CD4-positive, alpha-beta T cell treated with Interferon alpha-2 for 1 hour (primary cell): Measurements from ENCODE around the gene ZNF488.

Experiments used
- DNase-seq, 2 donors: peaks; one replicate each; pipeline ENCODE4 v3.0.0-alpha.2; 2020 to 2022

The ZNF488 gene

DNA sequence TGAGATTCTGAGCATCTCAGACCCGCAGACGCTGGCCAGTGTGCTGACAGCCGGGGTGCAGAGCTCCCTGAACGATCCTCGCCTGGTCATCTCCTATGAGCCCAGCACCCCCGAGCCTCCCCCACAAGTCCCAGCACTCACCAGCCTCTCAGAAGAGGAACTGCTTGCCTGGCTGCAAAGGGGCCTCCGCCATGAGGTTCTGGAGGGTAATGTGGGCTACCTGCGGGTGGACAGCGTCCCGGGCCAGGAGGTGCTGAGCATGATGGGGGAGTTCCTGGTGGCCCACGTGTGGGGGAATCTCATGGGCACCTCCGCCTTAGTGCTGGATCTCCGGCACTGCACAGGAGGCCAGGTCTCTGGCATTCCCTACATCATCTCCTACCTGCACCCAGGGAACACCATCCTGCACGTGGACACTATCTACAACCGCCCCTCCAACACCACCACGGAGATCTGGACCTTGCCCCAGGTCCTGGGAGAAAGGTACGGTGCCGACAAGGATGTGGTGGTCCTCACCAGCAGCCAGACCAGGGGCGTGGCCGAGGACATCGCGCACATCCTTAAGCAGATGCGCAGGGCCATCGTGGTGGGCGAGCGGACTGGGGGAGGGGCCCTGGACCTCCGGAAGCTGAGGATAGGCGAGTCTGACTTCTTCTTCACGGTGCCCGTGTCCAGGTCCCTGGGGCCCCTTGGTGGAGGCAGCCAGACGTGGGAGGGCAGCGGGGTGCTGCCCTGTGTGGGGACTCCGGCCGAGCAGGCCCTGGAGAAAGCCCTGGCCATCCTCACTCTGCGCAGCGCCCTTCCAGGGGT is 35.2 kb downstream of the ZNF488 start:
- no peak for DNase-seq

DNA sequence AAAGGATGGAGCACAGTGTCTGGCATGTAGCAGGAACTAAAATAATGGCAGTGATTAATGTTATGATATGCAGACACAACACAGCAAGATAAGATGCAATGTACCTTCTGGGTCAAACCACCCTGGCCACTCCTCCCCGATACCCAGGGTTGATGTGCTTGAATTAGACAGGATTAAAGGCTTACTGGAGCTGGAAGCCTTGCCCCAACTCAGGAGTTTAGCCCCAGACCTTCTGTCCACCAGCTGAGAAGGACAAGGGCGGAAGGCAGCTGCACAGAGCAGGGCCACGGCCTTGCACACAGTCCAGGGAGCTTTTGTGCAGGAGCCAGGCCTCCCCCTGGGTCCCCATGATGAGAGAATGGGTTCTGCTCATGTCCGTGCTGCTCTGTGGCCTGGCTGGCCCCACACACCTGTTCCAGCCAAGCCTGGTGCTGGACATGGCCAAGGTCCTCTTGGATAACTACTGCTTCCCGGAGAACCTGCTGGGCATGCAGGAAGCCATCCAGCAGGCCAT is 35.9 kb downstream of the ZNF488 start, which contains the start of gene RBP3:
Gene RBP3 (plus strand): TSS at position 226 of the 514 bp plus-strand sequence. CDS start 122 bp downstream, at position 348.
- DNase-seq: no peak

DNA sequence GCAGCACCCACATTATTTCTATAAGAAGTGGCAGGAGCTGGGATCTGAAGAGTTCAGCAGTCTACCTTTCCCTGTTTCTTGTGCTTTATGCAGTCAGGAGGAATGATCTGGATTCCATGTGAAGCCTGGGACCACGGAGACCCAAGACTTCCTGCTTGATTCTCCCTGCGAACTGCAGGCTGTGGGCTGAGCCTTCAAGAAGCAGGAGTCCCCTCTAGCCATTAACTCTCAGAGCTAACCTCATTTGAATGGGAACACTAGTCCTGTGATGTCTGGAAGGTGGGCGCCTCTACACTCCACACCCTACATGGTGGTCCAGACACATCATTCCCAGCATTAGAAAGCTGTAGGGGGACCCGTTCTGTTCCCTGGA is 36.8 kb downstream of the ZNF488 start:
- no peak for DNase-seq

DNA sequence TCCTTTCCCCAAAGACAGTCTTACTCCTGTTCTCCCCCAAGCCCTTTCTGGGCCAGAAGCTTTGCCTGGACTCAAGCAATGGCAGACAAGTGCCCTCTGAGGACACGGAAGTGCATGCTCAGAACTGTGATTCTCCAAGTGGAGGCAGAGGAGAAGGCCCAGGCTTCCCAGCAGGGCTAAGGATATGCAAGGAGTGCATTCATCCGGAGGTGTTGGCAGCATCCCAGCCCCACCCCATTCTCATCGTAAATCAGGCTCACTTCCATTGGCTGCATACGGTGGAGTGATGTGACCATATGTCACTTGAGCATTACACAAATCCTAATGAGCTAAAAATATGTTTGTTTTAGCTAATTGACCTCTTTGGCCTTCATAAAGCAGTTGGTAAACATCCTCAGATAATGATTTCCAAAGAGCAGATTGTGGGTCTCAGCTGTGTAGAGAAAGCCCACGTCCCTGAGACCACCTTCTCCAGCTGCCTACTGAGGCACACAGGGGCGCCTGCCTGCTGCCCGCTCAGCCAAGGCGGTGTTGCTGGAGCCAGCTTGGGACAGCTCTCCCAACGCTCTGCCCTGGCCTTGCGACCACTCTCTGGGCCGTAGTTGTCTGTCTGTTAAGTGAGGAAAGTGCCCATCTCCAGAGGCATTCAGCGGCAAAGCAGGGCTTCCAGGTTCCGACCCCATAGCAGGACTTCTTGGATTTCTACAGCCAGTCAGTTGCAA is 37.4 kb downstream of the ZNF488 start:
- DNase-seq: no peak

DNA sequence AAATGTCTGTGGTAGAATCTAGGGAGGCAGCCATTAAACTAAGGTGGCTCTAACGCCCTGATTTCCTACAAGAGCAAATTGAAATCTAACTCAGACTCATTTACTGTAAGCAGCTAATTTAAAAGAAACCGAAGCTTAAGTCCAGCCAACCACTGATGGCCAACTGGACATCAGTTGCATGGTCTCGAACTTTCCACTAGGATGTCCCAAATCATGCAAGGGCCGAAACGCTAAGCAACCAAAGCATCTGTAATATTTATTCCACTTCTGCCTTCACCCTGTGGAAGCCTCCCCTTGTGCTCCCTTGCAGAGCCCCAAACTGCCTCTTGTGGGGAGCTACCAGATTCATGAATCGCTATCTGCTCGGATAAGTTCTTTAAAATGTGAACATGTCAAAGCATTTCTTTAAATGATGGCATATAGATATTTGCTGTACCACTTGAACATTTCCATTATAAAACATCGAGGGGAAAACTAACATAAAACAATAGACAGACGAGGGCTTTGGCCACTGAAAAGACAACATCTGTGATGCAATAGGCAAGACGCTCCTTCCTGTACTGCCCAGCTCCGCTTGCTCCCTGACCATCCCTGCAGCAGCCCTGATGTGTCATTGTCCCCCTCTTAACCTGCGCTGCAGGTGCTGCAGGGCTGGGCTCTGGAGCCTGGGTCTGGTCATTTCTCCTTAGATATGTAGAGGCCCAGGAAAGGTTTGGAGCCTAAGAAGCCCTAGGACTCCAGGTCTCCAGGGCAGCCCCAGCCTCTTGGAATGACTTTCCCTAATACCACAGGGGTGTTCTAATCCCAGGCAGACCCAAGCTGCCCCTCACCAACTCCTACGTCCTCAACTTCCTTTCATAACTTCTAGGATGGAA is 38.9 kb downstream of the ZNF488 start:
- no peak for DNase-seq

DNA sequence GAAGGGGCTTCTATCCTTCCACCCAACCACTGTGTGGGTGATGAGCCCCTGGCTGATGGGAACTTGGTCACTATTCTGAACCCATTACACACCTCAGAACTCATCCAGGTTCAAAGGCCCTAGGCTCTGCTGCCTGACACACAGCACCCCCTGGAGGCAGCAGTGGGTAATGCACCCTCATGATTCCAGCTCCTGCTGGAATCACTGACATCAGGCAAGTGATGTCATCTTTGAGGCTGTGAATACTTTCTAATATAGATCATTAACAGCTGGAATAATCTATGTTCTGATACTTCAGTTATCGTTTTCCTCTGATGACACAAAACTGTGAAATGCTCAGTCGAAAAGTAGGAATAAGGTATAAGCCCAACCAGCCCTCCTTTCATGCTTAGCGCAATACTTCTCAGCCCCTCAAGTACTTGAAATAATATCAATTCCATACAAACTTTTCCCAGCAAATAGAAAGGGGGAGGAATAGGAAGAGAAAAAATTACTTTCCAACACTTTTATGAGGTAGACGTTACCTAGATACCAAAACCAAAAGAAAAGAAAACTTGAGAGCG is 43.4 kb downstream of the ZNF488 start:
- peak; percentile 45 to 66 for DNase-seq

DNA sequence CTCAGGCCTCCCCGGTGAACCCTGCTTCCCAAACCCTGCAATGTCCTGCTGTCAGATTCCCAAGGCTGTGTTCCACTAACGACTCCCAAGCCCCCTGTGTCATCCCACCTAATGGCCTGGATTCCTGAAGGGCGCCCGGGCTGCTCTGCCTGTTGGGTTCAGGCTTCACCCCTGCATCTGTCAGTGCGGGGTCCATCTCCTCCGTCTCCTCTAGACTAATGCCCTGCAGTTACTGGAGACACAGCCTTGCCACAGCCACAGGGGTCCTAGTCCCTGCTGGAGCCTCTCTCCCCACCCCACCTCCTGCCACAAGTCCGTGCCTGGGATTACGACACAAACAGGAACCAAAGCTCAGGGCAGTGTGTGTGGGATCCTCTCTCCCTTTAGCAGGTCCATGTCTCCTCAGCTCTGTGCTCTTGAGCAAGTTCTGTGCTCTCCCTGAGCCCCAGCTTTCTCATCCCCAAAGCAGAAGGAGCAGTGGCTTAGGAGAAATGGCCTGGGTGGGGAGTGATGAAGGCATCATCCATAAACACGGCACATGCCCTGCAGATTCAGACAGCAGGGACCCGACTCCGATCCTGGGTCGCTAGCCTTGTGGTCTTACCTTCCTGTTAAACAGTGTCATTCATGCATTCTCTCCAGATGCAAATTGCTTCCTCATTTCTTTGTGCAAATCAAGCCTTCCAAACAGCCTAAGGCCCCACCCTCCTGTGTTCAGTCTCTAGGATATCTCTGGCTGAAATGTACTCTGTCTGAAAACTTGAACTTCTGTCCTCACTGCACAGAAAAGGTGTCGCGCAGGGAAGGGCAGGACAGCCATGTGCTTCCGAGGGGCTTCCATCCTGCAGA is 44.1 kb downstream of the ZNF488 start:
- DNase-seq: no peak

DNA sequence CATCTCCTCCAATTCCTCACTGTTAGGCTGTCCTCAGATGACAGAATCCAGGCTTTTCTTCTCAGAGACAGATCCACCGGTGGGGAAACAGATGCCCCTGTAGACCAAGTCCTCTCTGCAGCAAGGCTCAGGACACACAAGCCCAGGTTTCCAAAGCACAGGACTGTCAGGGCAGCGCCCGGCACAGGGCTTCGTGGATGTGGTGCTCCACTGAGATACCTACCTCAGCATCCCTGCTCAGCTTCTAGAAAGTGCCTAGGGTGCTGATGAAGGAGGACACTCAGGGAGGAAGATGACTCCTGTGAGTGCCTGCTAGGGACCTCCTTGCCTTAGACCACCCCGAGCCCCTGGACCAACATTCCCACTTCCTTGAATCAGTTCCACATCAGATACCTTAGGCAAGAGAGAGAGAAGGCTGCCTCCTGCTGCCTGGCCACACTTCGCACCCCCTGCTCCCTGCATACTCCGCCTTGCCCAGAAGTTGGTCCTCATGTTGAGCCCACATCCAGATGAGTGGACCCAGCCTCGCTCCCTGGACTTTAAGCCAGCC is 44.8 kb downstream of the ZNF488 start:
- DNase-seq: no peak

DNA sequence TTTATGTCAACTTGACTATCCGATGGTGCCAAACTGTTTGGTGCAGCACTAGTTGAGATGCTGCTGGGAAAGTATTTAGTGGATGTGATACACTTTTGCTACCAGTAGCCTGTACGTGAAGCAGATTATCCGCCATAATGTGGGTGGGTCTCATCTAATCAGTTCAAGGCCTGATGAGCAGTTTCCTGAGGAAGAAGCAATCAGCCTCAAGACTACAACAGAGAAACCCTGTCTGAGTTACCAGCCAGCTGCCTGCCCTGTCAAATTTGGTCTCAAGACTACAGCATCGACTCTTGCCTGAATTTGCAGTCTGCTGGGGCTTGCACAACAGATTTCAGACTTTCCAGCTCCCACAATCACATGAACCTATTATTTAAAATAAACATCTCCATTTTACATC is 46.8 kb downstream of the ZNF488 start:
- DNase-seq: no peak

DNA sequence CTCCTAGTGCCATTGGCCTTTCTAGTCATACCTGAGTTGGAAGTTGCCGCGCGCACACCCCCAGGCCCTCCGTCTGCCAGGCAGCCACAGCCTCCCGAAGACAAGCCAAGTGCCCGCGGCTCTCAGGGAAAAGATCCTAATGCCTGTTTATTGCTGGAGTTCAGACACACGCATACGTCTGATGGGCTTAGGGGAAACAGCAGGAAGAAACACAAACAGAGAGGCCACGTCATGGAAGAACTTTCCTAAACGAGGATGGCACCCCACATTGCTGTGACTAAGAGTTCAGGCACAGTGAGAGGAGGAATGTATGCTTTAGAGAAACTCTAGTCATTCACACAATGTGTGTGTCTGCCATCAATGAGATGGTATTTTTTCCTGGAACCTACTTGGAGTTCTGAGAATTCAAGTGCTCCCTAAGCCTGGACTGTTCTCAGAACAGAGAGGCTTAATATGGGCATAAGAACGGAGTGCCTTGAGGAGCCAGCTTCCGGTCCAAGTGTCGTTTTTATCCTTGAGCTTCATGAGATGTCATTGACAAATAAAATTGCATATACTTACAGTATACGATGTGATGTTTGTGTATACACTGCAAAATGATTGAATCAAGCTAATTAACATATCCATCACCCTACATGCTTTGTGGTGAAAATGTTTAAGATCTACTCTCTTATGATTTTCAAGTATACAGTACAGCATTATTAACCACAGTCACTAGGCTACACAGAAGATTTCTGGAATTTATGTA is 47.5 kb downstream of the ZNF488 start:
- DNase-seq: no peak

DNA sequence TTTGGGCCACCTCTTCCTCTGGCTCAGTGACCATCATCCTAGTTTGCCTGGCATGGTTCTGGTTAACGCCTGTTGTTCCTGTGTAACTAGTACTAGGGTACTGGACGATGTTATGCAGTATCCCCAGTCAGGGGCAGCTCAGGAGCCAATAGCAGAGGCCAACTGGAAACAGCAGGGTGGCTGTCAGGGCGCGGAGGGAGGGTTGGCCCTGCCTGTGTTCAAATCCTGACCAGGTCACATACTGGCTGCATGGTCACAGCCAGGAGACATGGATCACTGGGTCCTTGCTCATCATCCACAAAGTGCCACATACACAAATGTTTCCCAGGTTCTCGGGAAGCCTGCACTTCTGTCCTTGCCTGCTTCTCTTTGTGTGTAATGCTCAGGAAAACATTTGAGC is 48.2 kb downstream of the ZNF488 start:
- DNase-seq: no peak

DNA sequence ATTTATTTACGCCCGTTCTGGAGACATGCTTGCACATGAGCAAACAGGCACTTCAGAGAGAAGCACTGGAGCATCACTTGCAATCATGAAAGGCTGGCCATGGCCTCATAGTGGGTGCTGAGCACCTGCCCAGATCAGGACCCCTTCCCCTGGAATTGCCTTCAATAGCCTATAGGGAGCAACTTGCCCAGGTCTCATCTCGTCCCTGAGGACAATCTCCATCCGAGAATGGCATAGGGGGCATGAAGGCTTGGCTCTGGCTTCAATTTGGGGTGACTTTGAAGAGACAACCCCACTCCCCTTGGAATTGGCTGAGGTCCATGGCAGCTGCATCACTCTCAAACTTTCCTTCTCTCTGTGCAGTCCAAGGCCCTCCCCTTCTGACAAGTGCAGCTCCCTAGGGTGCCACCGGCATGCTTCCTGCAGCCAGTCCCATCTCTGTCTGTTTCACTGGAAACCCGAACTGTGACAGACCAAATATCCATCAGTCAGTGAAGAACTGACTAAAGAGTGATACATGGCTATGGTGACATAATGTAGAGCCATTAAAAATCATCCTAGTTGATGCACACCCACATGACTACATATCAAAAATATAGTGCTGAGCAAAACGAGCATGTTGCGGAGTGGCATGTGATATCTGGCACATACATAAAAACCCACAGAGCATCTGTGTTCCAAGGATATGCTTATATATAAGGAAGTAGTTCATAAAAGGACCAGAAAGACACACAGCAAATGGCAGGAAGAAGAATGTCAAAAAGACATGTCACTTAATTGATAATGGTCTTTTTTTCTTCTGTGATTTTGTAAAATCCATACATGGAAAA is 49.4 kb downstream of the ZNF488 start:
- DNase-seq: no peak

DNA sequence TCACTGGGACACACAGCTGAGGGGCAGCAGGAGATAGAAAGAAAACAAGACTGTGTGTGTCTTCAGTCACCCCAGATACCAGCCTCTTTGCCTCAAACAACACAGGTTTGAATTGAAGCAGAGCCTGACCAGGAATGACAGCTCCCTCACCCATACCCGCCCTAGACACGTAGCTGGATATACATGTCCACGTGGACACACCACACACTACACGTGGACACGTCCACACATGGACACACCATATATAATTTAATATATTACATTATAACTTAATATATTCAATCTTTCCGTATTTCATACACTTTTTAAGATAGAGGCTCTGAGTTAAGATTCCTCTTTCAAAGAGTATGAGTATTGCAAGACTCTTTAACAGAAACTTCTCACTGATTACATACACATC is 50.6 kb downstream of the ZNF488 start:
- DNase-seq: no peak

DNA sequence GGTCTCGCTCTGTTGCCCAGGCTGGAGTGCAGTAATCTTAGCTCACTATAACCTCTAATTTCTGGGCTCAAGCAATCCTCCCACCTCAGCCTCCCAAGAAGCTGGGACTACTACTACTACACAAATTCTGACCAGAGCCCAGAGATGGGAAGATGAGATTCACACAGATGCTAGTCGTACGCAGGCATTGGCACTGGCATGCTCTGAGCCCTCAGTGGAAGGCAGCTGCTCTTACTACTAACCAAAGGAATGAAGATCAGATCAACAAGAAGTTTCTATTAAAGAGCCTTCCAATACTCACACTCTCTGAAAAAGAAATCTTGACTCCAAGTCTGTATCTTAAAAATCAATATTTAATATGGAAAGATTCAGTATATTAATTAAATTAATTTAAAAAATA is 51.1 kb downstream of the ZNF488 start:
- DNase-seq: no peak

DNA sequence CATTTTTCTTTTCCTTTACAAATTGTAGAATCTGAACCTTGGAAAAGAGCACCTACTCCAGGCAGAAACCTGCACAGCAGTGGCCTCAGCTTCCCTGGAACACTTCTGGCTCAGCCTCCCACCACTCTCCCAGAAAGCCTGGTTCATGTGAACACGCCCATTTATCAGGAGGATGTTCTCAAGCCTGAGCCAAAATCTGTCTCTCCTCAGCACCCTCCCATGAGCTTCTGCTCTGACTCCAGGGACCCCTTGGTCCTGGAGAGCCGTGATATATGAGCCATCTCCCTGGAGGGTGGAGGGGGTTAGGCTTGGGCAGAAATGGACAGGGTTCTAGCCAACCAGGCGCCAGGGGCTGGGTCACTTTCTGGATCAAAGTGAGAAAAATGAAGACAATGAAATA is 51.7 kb downstream of the ZNF488 start:
- no peak for DNase-seq

DNA sequence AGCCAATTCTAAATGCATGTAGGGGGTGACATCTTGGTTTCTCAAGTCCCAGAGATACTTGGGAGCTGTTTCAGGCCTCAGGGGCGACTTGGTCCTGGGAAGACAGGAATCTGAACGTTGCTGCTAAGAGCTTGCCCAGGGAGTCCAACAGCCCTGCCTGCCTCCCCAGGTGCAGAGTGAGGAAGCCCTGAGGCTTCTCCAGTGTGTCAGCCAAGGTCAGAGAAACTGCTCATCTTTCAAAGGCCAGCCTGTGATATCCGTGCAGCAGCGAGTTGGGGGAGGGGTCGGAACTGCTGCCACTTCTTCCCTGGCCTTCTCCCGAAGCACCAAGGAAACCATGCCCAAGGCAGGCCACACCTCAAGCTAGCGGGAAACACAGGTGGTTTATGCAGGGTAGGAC is 52.1 kb downstream of the ZNF488 start:
- DNase-seq: no peak

DNA sequence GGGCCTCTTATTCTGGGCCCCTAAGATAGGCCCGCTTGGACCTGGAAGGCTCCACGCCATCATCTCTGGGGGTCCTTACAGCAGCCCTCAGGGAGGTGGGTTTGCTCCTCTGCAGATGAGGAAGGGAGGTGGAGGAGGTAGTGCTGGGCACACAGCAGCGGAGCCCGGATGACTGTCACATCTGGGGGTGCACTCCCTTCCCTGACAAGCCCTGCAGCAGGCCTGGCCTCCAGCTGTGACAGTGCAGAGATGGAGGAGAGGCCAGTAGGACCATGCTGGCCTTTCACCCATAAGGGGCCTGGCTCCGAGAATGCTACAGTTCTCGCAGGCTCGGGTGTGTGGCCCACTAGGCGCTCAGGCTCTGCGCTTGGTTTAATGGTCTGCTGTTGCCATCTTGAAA is 52.6 kb downstream of the ZNF488 start:
- DNase-seq: no peak

DNA sequence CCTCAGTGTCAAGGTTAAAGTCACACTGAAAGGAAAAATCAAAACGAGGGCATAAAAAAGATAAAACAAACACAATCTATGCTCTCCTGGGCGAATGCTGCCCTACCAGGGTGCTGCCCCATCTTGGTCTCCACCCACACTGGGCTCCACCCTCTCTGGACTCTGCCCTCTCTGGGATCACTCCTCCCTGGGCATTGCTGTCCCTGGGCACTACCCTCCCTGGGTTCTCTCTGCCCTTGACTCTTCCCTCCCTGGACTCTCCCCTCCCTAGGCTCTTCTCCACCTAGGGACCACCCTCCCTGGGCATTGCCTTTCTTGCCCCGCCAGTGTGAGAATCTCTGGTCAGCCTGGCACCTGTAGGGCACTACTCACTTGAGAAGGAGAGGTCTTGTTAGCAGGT is 53.3 kb downstream of the ZNF488 start:
- DNase-seq: no peak

DNA sequence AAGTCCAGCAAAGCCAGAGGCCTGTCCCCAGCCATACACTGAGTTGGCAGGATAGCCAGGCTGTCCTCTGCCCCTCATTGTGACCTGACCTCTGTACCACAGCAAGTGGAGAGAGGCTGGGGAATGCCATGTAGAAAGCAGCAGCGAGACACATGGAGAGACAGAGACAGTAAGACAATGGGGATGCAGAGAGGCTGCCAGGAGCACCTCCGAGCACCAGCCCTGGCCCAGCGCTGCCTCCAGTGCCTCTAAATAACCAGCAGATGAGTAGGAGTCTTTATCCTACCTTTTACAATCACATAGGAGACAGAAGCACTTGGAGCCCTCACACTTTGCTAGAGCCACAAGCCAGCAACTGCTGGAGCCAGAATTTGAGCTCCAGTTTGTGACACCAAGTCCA is 53.7 kb downstream of the ZNF488 start:
- DNase-seq: no peak

DNA sequence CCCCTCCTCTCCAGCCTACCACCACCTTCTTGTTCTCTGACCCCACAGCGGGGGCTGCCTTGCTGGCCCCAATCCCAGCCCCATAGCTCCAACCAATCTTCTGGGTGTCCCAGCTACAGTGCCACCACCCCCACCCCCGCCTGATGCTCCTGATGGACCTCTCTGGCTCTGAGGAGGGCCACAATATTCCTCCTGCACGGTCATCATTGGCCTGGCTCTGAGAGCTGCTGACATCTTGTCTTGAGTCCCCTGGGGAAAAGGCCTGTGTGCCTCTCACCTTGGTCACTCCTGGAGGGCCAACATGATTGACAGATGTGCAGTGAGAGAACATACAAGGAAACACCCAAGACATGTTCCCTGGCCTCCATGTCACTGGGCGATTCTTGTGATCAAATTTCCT is 54.2 kb downstream of the ZNF488 start:
- no peak for DNase-seq
